Heart right ventricle (tissue), 16 donors: ENCODE measurements around the gene FOSL1. TPM values are rescaled to one million over a fixed set of nuclear protein-coding genes. Genes with fewer than 3 reads are reported as not detected.
A peak's percentile ranks its signal among the peaks of the same experiment; 100 is the strongest.
"Not testable (repeated sequence)": the region's sequence is repeated elsewhere in the genome, so short reads cannot be mapped to it uniquely, and the experiment has no call there.

Experiments used
- ATAC-seq, 8 donors: fragments of 200-7000 bp; cut with Tn5 transposase; one replicate each; pipeline ENCODE4 v1.9.1; 2020; ENCODE audit warnings: mild to moderate bottlenecking in 8 of 8, moderate library complexity in 8 of 8, moderate number of reproducible peaks in 1 of 8
- DNase-seq, 2 donors: peaks; one replicate each; pipeline ENCODE4 v3.0.0-alpha.2; 2020
- H3K27ac ChIP-seq, 10 donors: fragments of 200-600 bp; sonication (generic) in 2 of 10; one replicate each; pipeline versions ENCODE4 v1.5.0 to v1.8.0; 2020 to 2022; ENCODE audit warnings: mild to moderate bottlenecking in 3 of 10
- H3K27me3 ChIP-seq, 7 donors: fragments of 200-600 bp; one replicate each; pipeline ENCODE4 v1.8.0; 2021 to 2022; ENCODE audit warnings: mild to moderate bottlenecking in 2 of 7
- H3K36me3 ChIP-seq, 9 donors: fragments of 200-600 bp; sonication (generic) in 1 of 9; one replicate each; pipeline versions ENCODE4 v1.5.0 to v1.8.0; 2020 to 2022; ENCODE audit warnings: mild to moderate bottlenecking in 2 of 9
- H3K4me1 ChIP-seq, 9 donors: fragments of 200-600 bp; sonication (generic) in 1 of 9; one replicate each; pipeline versions ENCODE4 v1.5.0 to v1.8.0; 2020 to 2022; ENCODE audit warnings: mild to moderate bottlenecking in 4 of 9
- H3K4me3 ChIP-seq, 10 donors: fragments of 200-600 bp; sonication (generic) in 2 of 10; one replicate each; pipeline versions ENCODE4 v1.5.0 to v1.8.0; 2020 to 2022; ENCODE audit warnings: mild to moderate bottlenecking in 7 of 10, moderate library complexity in 2 of 10
- H3K9me3 ChIP-seq, 11 donors: fragments of 200-600 bp in 10 of 11; sonication (generic) in 2 of 11; one replicate each; pipeline versions ENCODE4 v1.5.0 to v1.8.0; 2013 to 2022; ENCODE audit warnings: mild to moderate bottlenecking in 2 of 11, control low read depth in 1 of 11, moderate library complexity in 1 of 11
- CTCF ChIP-seq, 9 donors: fragments of 200-600 bp; sonication (generic) in 2 of 9; IDR thresholded peaks; one replicate each; pipeline versions ENCODE4 v1.5.0 to v1.8.0; 2021 to 2022; ENCODE audit warnings: antibody characterized with exemption in 9 of 9, mild to moderate bottlenecking in 5 of 9, moderate library complexity in 1 of 9
- WGBS, 2 donors: extraction: QIAGEN DNeasy Blood & Tissue Kit; methylation state at CpG; one replicate each; pipeline ENCODE4 v1.1.7; 2013; ENCODE audit warnings: inconsistent platforms in 1 of 2; 5-methylcytosine and 5-hydroxymethylcytosine counted together
- intact Hi-C, 10 donors: fragments of 100-400 bp; cut with DNase I; formaldehyde crosslinking; loops; one replicate each; pipeline versions ENCODE4 v1.11.1 to v1.14.2; 2022
- polyA plus RNA-seq, 2 donors: library from polyadenylated mRNA; stranded (reverse); fragments of 200-250 nt; gene quantifications; one replicate each; pipeline ENCODE4 v1.2.3, GENCODE V29; 2013
- total RNA-seq, 10 donors: library from RNA; stranded (reverse); fragmentation: NEBNext Ultra II Directional in 3 of 10; extraction: Animal tissue kit (Norgen Biotek cat#: 25700) in 3 of 10; gene quantifications; one replicate each; pipeline versions ENCODE4 v1.2.1 to v1.2.4, GENCODE V29; 2021 to 2023
- donor health status: Arrhythmogenic right ventricular cardiomyopathy.
- donor health status: ischemic (EF 13 %, LVEDD 7.1; RV severe dilation, severe dysfunction).
- donor health status: healthy with polysubstance abuse.
- donor health status: DM: no; HTN: yes; CAD: no.
- donor health status: DM: no; HTN: no; CAD: no.
- donor health status: ischemic (EF 25% LVEDD 6.9; RV normal size, moderate dysfunction).
- donor health status: ischemic (EF 25% LVEDD 5.7; RV mildly dilated, moderate dysfunction).
- donor health status: healthy.
- donor health status: DM: yes; HTN: yes; CAD: no.
- donor health status: Ischemic cardiomyopathy.
- donor health status: ischemic (EF 35%, LVEDD 5.7; RV mildly dilated, moderate dysfunction).
- donor health status: nonischemic (EF 11% LVEDD 7.7; RV severe dilation, severe dysfunction).
- donor health status: DM: yes; HTN: yes; CAD: no.
- donor health status: PGD.
- donor health status: ischemic (EF 29% LVEDD 5.4; RV normal size, mild dysfunction).
- donor health status: nonischemic (EF 23%, LVEDD 6.1; RV moderate dilation, normal function).

The FOSL1 gene
- total and polyA plus RNA-seq, 12 donors = 0.31 to 32.8 (median 2.8) TPM; not detected in 2

- 68 to 74% methylated on average over 20 of the region's 20 CpGs for WGBS, 2 donors
- intact Hi-C loops = no loop called here
- ATAC-seq (peak in 4 of 8 donors; percentile 2 to 14 (median 7)), DNase-seq (no peak)
- Histone ChIP-seq H3K4me1 (peaks cover 0 to 18% (median 6%) of the 10 kb centered on the region in 9 donors), H3K36me3 (peaks cover 6 to 52% (median 33%) of the 10 kb centered on the region in 9 donors), H3K27me3 (no peaks in the 10 kb centered on the region), H3K27ac (no peak overlapping the region), H3K4me3 (no peak overlapping the region), H3K9me3 (peaks cover 0 to 10% (median 3%) of the 10 kb centered on the region in 11 donors)
- no peak for TF ChIP-seq CTCF (IDR thresholded peaks at IDR 0.05)
Measured at GRCh38 chr11:65850217-65851082, 49.7 kb downstream of the FOSL1 start.

GRCh38 chr11:65849771-65850216, 50.4 kb downstream of the FOSL1 start:
- DNase-seq (no peak), ATAC-seq (no peak)
- H3K4me1 ChIP-seq = peaks cover 0 to 12% (median 3%) of the 10 kb centered on the region in 9 donors
- H3K27ac ChIP-seq = no peak overlapping the region
- peaks cover under 1 to 46% (median 26%) of the 10 kb centered on the region in 9 donors for H3K36me3 ChIP-seq
- 46 to 51% methylated on average over 16 of the region's 16 CpGs for WGBS, 2 donors
- no peak overlapping the region for H3K4me3 ChIP-seq
- H3K27me3 ChIP-seq = no peaks in the 10 kb centered on the region
- TF ChIP-seq CTCF (IDR thresholded peaks at IDR 0.05) = no peak
- H3K9me3 ChIP-seq = peaks cover 0 to 10% (median 3%) of the 10 kb centered on the region in 11 donors
- intact Hi-C loops = no loop called here

- WGBS, 2 donors = 71 to 72% methylated on average over 8 of the region's 8 CpGs
- intact Hi-C loops = no loop called here
- Histone ChIP-seq H3K27ac (no peak overlapping the region), H3K4me3 (no peak overlapping the region), H3K27me3 (no peaks in the 10 kb centered on the region), H3K4me1 (peaks cover 0 to 7% (median 1%) of the 10 kb centered on the region in 9 donors), H3K36me3 (peaks cover 0 to 42% (median 22%) of the 10 kb centered on the region in 9 donors), H3K9me3 (peaks cover 0 to 10% (median 3%) of the 10 kb centered on the region in 11 donors)
- no peak for TF ChIP-seq CTCF (IDR thresholded peaks at IDR 0.05)
- DNase-seq = no peak
- no peak for ATAC-seq
Measured at GRCh38 chr11:65849366-65849765, 50.8 kb downstream of the FOSL1 start.

GRCh38 chr11:65848693-65849092, 51.5 kb downstream of the FOSL1 start:
- H3K27me3 ChIP-seq, intact Hi-C loops, DNase-seq, H3K27ac ChIP-seq, H3K4me1 ChIP-seq, ATAC-seq, H3K4me3 ChIP-seq: not testable (repeated sequence)
- Histone ChIP-seq H3K36me3 (peaks cover 0 to 35% (median 16%) of the 10 kb centered on the region in 9 donors), H3K9me3 (peaks cover 0 to 10% (median 3%) of the 10 kb centered on the region in 11 donors)
- WGBS, 2 donors = 70 to 71% methylated on average over 7 of the region's 7 CpGs
